ENCODE results near the gene APPL1. TPM values are rescaled to one million over a fixed set of nuclear protein-coding genes. Genes with fewer than 3 reads are reported as not detected.

Gene APPL1
- total RNA-seq, 2 donors from 2014 or later, result 25.8 to 34.9 TPM

DNA sequence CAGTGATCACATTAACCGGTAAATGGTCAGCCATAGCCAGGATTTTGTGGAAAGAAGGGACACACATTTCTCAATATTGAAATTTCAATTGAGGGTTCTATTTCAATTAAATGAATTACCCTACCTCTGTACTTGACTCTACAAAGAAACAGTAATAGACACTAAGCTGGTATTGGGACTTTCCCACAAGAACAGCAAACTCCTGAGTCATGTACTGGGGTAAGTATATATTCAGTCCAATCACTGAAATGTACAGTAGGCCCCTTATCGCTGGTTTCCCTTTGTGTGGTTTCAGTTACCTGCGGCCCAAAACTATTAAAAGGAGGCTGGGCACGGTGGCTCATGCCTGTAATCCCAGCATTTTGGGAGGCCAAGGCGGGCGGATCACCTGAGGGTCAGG, 47.3 kb downstream of the APPL1 start:
- H3K36me3 ChIP-seq, result no peaks in the 10 kb centered on the region
- no peak overlapping the region for H3K9ac ChIP-seq (ENCODE audit: low read depth in 2 of 2, low read length in 2 of 2)
- no peaks in the 10 kb centered on the region for H3K9me3 ChIP-seq
- no peaks in the 10 kb centered on the region for H3K27me3 ChIP-seq
- DNase-seq, result no peak
- TF ChIP-seq, protein P1, sequence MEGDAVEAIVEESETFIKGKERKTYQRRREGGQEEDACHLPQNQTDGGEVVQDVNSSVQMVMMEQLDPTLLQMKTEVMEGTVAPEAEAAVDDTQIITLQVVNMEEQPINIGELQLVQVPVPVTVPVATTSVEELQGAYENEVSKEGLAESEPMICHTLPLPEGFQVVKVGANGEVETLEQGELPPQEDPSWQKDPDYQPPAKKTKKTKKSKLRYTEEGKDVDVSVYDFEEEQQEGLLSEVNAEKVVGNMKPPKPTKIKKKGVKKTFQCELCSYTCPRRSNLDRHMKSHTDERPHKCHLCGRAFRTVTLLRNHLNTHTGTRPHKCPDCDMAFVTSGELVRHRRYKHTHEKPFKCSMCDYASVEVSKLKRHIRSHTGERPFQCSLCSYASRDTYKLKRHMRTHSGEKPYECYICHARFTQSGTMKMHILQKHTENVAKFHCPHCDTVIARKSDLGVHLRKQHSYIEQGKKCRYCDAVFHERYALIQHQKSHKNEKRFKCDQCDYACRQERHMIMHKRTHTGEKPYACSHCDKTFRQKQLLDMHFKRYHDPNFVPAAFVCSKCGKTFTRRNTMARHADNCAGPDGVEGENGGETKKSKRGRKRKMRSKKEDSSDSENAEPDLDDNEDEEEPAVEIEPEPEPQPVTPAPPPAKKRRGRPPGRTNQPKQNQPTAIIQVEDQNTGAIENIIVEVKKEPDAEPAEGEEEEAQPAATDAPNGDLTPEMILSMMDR (IDR thresholded peaks at IDR 0.05), result no peak
- no peak overlapping the region for H3K27ac ChIP-seq
- H3K4me1 ChIP-seq, result no peaks in the 10 kb centered on the region
- intact Hi-C loops (cut with DNase I), result no loop called here
- no peak overlapping the region for H3K4me3 ChIP-seq

DNA sequence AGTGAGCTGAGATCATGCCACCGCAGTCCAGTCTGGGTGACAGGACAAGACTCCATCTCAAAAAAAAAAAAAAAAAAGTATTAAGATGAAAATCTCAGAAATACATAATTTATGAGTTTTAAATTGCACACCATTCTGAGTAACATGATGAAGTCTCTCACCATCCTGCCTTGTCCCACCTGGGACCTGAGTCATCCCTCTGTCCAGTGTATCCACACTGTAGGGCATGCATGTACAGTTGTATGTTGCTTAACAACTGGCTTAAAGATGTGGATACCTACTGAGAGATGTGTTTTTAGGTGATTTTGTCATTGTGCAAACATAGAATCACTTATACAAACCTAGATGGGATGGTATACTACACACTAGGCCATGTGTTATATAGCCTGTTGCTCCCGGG, 47.9 kb downstream of the APPL1 start:
- H3K27me3 ChIP-seq, result no peaks in the 10 kb centered on the region
- no peaks in the 10 kb centered on the region for H3K36me3 ChIP-seq
- no peaks in the 10 kb centered on the region for H3K4me1 ChIP-seq
- no peaks in the 10 kb centered on the region for H3K9me3 ChIP-seq
- no peak overlapping the region for H3K4me3 ChIP-seq
- TF ChIP-seq, protein P1 (IDR thresholded peaks at IDR 0.05), result no peak
- no peak overlapping the region for H3K9ac ChIP-seq (ENCODE audit: low read depth in 2 of 2, low read length in 2 of 2)
- intact Hi-C loops (cut with DNase I), result no loop called here
- H3K27ac ChIP-seq, result no peak overlapping the region
- DNase-seq, result no peak

DNA sequence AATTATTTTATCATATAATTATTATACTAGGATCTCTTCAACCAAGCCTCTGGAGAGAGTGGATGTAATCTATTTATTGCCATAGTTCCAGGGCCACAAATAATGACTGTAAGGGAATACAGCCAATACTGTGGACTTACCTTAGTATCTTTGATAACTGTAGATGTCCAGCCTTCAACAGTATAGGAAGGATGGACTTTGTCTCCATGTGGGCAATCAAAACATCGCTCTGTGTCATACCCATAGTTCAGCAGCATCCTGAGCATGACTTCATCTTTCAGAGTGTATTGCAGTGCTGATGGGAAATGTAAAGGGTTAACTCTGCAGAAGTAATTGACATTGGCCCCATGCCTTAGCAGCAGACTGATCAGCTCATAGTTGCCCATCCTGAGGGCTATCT, 50.7 kb downstream of the APPL1 start:
- no peak overlapping the region for H3K4me3 ChIP-seq
- no peak for DNase-seq
- TF ChIP-seq, protein P1 (IDR thresholded peaks at IDR 0.05), result no peak
- H3K27me3 ChIP-seq, result no peaks in the 10 kb centered on the region
- no peaks in the 10 kb centered on the region for H3K4me1 ChIP-seq
- H3K36me3 ChIP-seq, result no peaks in the 10 kb centered on the region
- intact Hi-C loops (cut with DNase I), result no loop called here
- no peak overlapping the region for H3K9ac ChIP-seq (ENCODE audit: low read depth in 2 of 2, low read length in 2 of 2)
- no peaks in the 10 kb centered on the region for H3K9me3 ChIP-seq
- no peak overlapping the region for H3K27ac ChIP-seq

DNA sequence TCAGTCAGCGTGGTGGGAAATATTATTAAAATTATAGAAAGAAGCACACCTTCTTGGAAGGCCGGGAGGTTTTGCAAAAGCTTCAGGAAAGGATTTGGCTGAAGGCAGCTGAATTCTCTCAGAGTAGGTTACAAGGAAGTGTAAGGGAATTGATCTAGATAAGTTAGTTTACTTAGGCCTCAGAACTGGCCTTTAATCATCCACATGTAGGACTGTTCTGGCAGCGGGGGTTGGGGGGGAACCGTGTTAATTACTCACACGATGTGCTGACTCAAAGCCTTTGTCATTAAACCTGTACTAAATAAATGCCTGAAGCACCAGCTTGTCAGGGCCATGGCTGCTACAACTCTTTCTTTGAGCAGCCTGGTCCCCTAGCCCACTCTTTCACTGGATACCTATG, 52.2 kb downstream of the APPL1 start:
- Histone ChIP-seq H3K9me3 (no peaks in the 10 kb centered on the region), H3K27ac (no peak overlapping the region), H3K27me3 (no peaks in the 10 kb centered on the region), H3K4me1 (no peaks in the 10 kb centered on the region), H3K36me3 (no peaks in the 10 kb centered on the region), H3K4me3 (no peak overlapping the region), H3K9ac (ENCODE audit: low read depth in 2 of 2, low read length in 2 of 2) (no peak overlapping the region)
- TF ChIP-seq, protein P1 (IDR thresholded peaks at IDR 0.05), result no peak
- no peak for DNase-seq
- intact Hi-C loops (cut with DNase I), result no loop called here

DNA sequence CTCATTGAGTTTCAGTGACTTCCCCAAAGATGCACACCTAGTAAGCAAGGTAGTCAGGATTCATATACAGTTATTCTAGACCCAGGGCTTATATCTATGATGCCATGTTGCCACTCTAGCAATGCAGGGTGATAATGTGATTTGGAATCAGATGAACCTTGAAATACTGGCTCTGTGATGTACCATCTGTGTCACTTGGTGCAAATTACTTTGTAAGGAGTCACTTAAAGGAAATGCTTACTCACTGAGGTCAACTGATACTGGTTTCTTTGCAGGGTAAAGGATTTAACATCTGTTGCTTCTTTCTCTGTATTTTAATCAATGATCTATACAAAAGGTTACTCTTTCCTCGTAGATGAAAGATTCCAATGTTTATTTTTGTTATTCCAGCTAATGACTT, 54.2 kb downstream of the APPL1 start:
- no peak overlapping the region for H3K4me3 ChIP-seq
- DNase-seq, result no peak
- no peaks in the 10 kb centered on the region for H3K27me3 ChIP-seq
- H3K27ac ChIP-seq, result no peak overlapping the region
- H3K4me1 ChIP-seq, result no peaks in the 10 kb centered on the region
- TF ChIP-seq, protein P1 (IDR thresholded peaks at IDR 0.05), result no peak
- intact Hi-C loops (cut with DNase I), result no loop called here
- H3K9me3 ChIP-seq, result no peaks in the 10 kb centered on the region
- no peak overlapping the region for H3K9ac ChIP-seq (ENCODE audit: low read depth in 2 of 2, low read length in 2 of 2)
- H3K36me3 ChIP-seq, result no peaks in the 10 kb centered on the region

DNA sequence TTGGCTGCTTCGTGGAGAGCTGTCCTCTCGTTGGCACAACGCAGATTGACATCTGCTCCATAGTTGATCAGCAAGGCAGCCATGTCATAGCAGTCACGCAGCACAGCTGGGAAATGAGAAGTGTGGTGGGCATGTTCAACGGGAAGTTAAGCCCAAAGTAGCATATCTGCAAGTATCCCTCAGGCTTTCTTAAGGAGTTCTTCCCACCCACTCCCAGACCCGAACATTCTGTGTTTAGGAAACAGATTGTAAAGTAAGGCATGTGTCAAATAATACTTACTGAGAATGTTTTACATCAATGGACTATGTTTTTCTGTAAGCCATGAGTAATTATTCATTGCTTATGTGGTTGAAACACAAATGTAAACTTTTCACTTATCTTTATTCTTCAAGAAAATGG, 55.8 kb downstream of the APPL1 start:
- TF ChIP-seq, protein P1 (IDR thresholded peaks at IDR 0.05), result no peak
- DNase-seq, result no peak
- H3K4me1 ChIP-seq, result no peaks in the 10 kb centered on the region
- no peaks in the 10 kb centered on the region for H3K9me3 ChIP-seq
- H3K36me3 ChIP-seq, result no peaks in the 10 kb centered on the region
- no peaks in the 10 kb centered on the region for H3K27me3 ChIP-seq
- intact Hi-C loops (cut with DNase I), result no loop called here
- H3K9ac ChIP-seq (ENCODE audit: low read depth in 2 of 2, low read length in 2 of 2), result no peak overlapping the region
- no peak overlapping the region for H3K4me3 ChIP-seq
- no peak overlapping the region for H3K27ac ChIP-seq

All from colonic mucosa (tissue), 4 donors.